ENCODE data around the gene RGS3. TPM values are rescaled to one million over a fixed set of nuclear protein-coding genes. Genes with fewer than 3 reads are reported as not detected.

RGS3 gene
- total RNA-seq, 4 donors from 2014 or later = 11.0 to 18.8 (median 16.0) TPM

DNA sequence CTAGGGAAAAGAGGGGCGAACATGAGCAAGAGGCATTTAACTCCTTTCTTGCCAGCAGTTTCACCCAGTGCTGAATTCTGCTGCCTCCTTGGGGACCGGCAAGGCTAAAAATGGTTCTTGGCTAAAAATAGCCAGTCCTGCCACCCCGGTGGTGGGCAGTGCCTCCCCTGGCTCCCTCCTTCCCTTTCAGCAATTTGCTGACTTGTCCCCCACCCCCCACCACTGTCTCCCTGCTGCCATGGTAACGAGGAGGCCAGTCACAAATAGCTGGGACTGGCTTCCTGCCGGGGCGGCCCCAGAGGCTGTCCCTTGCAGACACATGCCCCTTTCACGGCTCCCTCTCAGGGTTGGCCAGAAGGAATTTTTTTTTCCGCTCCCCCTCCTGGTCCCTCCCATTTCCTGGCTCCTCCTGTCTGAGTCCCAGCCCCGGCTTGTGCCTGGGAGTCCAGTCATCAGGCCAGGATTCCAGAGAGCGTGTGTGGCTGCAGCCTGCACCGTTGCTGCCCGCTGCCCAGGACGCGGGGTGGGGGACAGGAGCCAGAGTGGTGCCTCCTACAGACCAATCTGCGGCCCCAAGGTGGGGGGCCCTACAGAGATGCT, 130.3 kb downstream of the RGS3 start:
- 16% methylated on average over 11 of the region's 15 CpGs for WGBS
- Histone ChIP-seq H3K4me1 (peaks cover 58% of the 10 kb centered on the region), H3K9me3 (no peaks in the 10 kb centered on the region), H3K27ac (peak overlapping the region; percentile 32), H3K4me3 (peak overlapping the region; percentile 42), H3K27me3 (no peaks in the 10 kb centered on the region), H3K36me3 (peaks cover 28% of the 10 kb centered on the region)
- TF ChIP-seq POLR2A (IDR thresholded peaks at IDR 0.05) (peak in 1 of 2 donors; percentile 37), EP300 (IDR thresholded peaks at IDR 0.05) (no peak), POLR2AphosphoS5 (IDR thresholded peaks at IDR 0.05) (peak in 2 of 3 donors; percentile 37 to 75)
- TF ChIP-seq, protein P1, sequence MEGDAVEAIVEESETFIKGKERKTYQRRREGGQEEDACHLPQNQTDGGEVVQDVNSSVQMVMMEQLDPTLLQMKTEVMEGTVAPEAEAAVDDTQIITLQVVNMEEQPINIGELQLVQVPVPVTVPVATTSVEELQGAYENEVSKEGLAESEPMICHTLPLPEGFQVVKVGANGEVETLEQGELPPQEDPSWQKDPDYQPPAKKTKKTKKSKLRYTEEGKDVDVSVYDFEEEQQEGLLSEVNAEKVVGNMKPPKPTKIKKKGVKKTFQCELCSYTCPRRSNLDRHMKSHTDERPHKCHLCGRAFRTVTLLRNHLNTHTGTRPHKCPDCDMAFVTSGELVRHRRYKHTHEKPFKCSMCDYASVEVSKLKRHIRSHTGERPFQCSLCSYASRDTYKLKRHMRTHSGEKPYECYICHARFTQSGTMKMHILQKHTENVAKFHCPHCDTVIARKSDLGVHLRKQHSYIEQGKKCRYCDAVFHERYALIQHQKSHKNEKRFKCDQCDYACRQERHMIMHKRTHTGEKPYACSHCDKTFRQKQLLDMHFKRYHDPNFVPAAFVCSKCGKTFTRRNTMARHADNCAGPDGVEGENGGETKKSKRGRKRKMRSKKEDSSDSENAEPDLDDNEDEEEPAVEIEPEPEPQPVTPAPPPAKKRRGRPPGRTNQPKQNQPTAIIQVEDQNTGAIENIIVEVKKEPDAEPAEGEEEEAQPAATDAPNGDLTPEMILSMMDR (IDR thresholded peaks at IDR 0.05) = no peak
- DNase-seq (ENCODE audit: low spot score in 2 of 2) = peak; percentile 92 to 96

DNA sequence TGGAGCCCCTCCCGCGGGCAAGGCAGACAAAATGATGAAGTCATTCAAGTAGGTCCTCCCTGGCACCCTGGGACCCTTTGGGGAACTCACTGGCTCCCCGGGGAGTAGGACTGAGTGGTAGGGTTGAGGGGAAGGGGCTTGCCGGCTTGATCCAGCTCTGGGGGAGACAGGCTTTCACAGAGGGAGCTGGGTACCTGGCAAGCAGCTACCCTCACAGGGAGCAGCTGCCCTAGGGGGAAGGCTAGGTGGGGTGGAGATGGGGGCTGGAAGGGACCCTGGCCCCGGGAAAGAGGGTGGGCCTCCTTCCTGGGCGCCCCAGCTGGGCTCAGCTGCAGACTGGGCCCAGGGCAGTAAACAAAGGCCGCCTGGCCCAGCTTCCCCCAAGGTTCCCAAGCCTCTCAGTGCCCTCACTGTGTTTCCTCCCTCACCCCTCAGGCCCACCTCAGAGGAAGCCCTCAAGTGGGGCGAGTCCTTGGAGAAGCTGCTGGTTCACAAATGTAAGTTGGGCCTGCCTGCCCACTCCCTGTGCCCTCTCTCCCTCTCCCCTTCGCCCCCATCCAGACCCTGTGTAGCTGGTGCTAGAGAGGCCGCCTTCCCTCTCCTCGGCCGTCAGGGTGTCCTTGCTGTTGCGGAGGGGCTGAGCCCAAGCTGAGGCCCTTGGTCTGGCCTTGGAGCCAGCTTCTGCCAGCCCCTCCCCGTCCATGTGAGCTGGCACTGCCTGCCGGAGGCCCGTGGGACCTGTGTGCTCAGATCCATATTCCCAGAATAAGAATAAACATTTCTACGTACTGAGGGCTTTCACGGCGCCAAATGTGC, 131.2 kb downstream of the RGS3 start:
- Histone ChIP-seq H3K4me1 (peaks cover 48% of the 10 kb centered on the region), H3K36me3 (peaks cover 28% of the 10 kb centered on the region), H3K27ac (peak overlapping the region; percentile 0), H3K4me3 (peak overlapping the region; percentile 42), H3K9me3 (no peaks in the 10 kb centered on the region), H3K27me3 (no peaks in the 10 kb centered on the region)
- no peak for DNase-seq (ENCODE audit: low spot score in 2 of 2)
- WGBS = 24% methylated on average over 6 of the region's 19 CpGs
- TF ChIP-seq, protein P1 (IDR thresholded peaks at IDR 0.05) = no peak
- TF ChIP-seq POLR2A (IDR thresholded peaks at IDR 0.05) = no peak

DNA sequence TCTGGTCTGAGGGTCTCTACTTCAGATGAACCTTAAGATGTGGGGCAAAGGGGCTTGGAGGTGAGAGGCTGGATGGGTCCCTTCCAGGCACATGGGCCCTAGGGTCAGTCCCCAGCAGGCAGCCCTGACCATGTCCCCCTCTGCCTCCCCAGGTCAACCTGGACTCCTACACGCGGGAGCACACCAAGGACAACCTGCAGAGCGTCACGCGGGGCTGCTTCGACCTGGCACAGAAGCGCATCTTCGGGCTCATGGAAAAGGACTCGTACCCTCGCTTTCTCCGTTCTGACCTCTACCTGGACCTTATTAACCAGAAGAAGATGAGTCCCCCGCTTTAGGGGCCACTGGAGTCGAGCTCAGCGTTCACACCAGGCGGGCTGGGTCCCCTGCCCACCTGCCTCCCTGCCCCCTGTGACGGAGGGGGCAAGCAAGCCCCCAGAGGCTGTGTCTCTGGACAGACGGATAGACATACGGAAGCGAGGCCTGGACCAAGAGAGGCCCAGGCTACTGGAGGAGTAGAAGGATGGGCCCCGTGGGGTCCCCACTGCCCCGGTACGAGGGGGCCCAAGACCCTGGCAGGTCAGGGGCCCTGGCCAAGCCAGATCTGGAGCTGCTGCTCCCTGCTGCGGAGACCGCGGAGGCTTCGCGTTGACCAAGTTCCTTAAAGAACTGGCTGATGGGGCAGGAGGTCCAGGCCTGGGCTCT, 133.2 kb downstream of the RGS3 start:
- peaks cover 28% of the 10 kb centered on the region for H3K36me3 ChIP-seq
- no peaks in the 10 kb centered on the region for H3K27me3 ChIP-seq
- no peaks in the 10 kb centered on the region for H3K9me3 ChIP-seq
- TF ChIP-seq EP300 (IDR thresholded peaks at IDR 0.05) = no peak
- TF ChIP-seq POLR2AphosphoS5 (IDR thresholded peaks at IDR 0.05) = no peak
- TF ChIP-seq POLR2A (IDR thresholded peaks at IDR 0.05) = no peak
- TF ChIP-seq, protein P1 (IDR thresholded peaks at IDR 0.05) = no peak
- H3K27ac ChIP-seq = no peak overlapping the region
- peaks cover 39% of the 10 kb centered on the region for H3K4me1 ChIP-seq
- no peak for DNase-seq (ENCODE audit: low spot score in 2 of 2)
- WGBS = 96% methylated on average over 10 of the region's 27 CpGs
- no peak overlapping the region for H3K4me3 ChIP-seq

DNA sequence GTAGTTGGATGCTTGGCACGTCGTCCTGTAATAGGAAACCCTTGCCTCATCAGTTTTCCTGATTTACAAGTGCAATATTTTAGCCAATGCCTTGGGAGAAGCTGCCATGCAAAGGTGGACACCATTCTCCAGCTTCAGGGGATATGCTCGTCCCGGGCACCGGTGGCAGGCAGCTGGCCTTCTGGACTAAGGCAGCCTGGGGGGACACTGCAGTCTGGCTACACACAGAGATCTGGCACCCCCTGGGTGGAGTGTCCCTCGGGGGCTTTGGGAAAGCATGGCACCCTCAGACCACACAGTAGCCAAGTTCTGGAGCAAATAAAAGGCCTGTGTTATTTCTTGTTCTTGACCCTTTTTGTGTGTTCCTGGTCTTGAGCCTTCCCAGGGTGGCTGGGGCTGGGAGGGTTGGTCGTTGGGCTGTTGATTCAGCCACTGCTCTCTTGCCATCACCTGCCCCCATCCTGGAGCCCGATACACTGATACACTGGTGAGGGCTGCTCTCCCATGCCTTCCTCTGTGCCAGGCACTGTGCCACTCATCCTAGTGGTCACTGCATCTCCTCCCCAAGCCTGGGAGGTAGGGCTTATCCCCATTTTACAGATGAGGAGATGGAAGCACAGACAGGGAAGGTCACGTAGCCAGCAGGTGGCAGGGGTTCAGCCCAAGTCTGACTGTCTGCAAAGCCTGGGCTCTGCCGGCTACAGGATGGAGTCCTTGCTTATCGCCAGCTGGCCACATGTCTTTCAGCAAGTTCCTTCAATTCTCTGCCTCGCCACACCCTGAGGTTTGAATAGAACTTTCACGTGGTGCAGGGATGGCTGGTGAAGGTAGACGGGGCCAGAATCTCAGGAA, 134.1 kb downstream of the RGS3 start:
- no peak overlapping the region for H3K27ac ChIP-seq
- peaks cover 39% of the 10 kb centered on the region for H3K4me1 ChIP-seq
- TF ChIP-seq POLR2A (IDR thresholded peaks at IDR 0.05) (no peak), EP300 (IDR thresholded peaks at IDR 0.05) (no peak), POLR2AphosphoS5 (IDR thresholded peaks at IDR 0.05) (no peak)
- TF ChIP-seq, protein P1 (IDR thresholded peaks at IDR 0.05) = no peak
- no peaks in the 10 kb centered on the region for H3K9me3 ChIP-seq
- no peaks in the 10 kb centered on the region for H3K27me3 ChIP-seq
- WGBS = 88% methylated on average over 12 of the region's 14 CpGs
- peaks cover 28% of the 10 kb centered on the region for H3K36me3 ChIP-seq
- no peak for DNase-seq (ENCODE audit: low spot score in 2 of 2)
- H3K4me3 ChIP-seq = no peak overlapping the region
